Activated CD4-positive, alpha-beta T cell treated with anti-CD3 and anti-CD28 coated beads for 36 hours (primary cell): Measurements from ENCODE around the gene CDCA8. TPM values are rescaled to one million over a fixed set of nuclear protein-coding genes. Genes with fewer than 3 reads are reported as not detected.

Experiments used
- ATAC-seq: fragments of 200-7000 bp; cut with Tn5 transposase; one replicate; pipeline ENCODE4 v1.10.0; 2021; ENCODE audit warnings: mild to moderate bottlenecking, moderate library complexity
- CTCF ChIA-PET: fragments of 350-600 bp; sonication (Branson Sonifier 250); formaldehyde crosslinking; loops from one replicate; lab custom pipeline; 2021; ENCODE audit warnings: antibody characterized with exemption; lab: Charles Lee
- POLR2A ChIA-PET: fragments of 350-600 bp; sonication (Branson Sonifier 250); formaldehyde crosslinking; loops from one replicate; lab custom pipeline; 2021; ENCODE audit warnings: antibody characterized with exemption, inconsistent platforms; lab: Charles Lee
- DNase-seq: peaks from one replicate; pipeline ENCODE4 v3.0.0-alpha.2; 2020
- H3K27ac Mint-ChIP-seq: one replicate; pipeline ENCODE4 v1.8.0; 2021; ENCODE audit warnings: mixed read lengths
- H3K27me3 Mint-ChIP-seq: one replicate; pipeline ENCODE4 v1.8.0; 2021; ENCODE audit warnings: mixed read lengths
- H3K36me3 Mint-ChIP-seq: one replicate; pipeline ENCODE4 v1.8.0; 2021; ENCODE audit warnings: low read depth, mixed read lengths
- H3K4me1 Mint-ChIP-seq: one replicate; pipeline ENCODE4 v1.8.0; 2021; ENCODE audit warnings: mixed read lengths
- H3K4me3 Mint-ChIP-seq: one replicate; pipeline ENCODE4 v1.8.0; 2021; ENCODE audit warnings: mild to moderate bottlenecking, moderate library complexity, mixed read lengths
- H3K9me3 Mint-ChIP-seq: one replicate; pipeline ENCODE4 v1.8.0; 2021; ENCODE audit warnings: low read depth, mixed read lengths
- intact Hi-C, 2 experiments: fragments of 100-400 bp; cut with DNase I in 1 of 2; cut with micrococcal nuclease in 1 of 2; formaldehyde crosslinking; loops; one replicate each; pipeline versions ENCODE4 v1.14.2 to v1.15.1; 2022 to 2024; cut with DNase I, micrococcal nuclease
- total RNA-seq, 2 experiments: library from RNA; stranded (reverse); gene quantifications; one replicate each; pipeline ENCODE4 v1.2.3, GENCODE V29; 2021

The CDCA8 gene
- total RNA-seq, 2 experiments from 2014 or later: 61.2 to 61.7 TPM

DNA sequence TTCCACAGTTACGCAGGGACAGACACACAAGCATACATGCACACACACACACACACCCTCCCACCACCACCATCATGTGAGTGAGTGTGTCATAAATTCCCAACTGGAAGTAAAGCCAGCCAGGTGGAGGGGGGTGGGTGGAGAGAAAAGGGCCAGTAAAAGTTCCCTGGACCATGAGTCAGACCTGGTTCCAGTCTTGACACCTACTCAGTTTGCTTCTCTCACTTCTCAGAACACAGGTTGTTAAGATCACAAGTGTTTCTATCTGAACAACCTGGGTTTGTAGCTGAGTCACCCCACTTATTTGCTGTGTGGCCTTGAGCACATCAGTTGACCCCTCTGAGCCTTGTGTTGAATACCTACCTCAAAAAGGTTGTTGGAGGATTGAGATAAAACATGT lies 63.0 kb downstream of the CDCA8 start:
- Mint-ChIP-seq H3K36me3 (no peaks in the 10 kb centered on the region), H3K9me3 (no peaks in the 10 kb centered on the region), H3K4me3 (no peak overlapping the region), H3K4me1 (peaks cover 18% of the 10 kb centered on the region), H3K27me3 (peaks cover 33% of the 10 kb centered on the region), H3K27ac (no peak overlapping the region)
- intact Hi-C loops: loop anchor here (1.0 to 5.0 kb wide), 6 partner anchors 16 to 272 kb away; partner anchors contain the start of genes CDCA8 (in 2 of the 2) and MANEAL (in 1 of the 2)
- POLR2A ChIA-PET: no interaction called here
- DNase-seq (peak; percentile 70), ATAC-seq (peak; percentile 93)
- CTCF ChIA-PET: interaction anchor here (1.0 kb wide), 1 partner anchor 13 kb away, joined by 3 read pairs; no protein-coding TSS in a partner anchor

DNA sequence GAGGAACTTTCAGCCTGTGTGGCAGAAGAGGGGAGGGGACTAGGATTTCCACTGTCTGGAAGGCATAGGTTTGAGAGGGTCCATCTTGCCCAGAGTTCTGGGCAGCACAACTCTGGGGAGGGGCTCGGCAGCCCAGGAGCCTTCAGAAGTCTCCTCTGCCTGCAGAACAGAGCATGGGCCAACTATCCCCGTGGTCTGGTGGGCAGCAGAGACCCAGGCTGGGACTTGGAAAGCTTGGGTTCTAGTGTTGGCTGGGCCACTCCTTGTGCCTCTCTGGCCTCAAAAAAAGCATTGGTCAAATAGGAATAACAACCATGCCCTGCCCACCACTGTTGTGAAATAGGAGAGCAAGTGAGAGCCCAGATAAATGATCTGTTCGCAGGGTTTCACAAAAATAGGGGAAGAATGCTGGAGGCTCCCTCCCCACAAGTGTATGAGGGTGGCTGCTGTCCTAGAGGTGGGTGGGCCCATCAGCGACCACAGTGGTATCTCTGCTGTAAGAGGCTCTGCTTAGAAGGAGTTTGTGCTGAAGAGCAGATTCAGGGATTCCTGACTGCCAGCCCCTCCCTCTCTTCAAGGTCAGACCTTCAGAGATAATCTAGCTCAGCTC lies 63.7 kb downstream of the CDCA8 start:
- H3K9me3 Mint-ChIP-seq: no peaks in the 10 kb centered on the region
- intact Hi-C loops: loop anchor here (1.0 to 5.0 kb wide), 6 partner anchors 17 to 271 kb away; partner anchors contain the start of genes CDCA8 (in 2 of the 2) and MANEAL (in 1 of the 2)
- ATAC-seq (no peak), DNase-seq (no peak)
- H3K27me3 Mint-ChIP-seq: peaks cover 34% of the 10 kb centered on the region
- no peak overlapping the region for H3K27ac Mint-ChIP-seq
- no peak overlapping the region for H3K4me3 Mint-ChIP-seq
- POLR2A ChIA-PET: no interaction called here
- H3K4me1 Mint-ChIP-seq: peaks cover 18% of the 10 kb centered on the region
- H3K36me3 Mint-ChIP-seq: no peaks in the 10 kb centered on the region
- CTCF ChIA-PET: interaction anchor here (0.6 kb wide), 1 partner anchor 1228 kb away, joined by 3 read pairs; no protein-coding TSS in a partner anchor

Other genes starting within 250 kb of the CDCA8 start
- 10 to 100 TPM; 29.7 to 31.2 TPM for gene ZC3H12A, start 217.9 kb upstream of the CDCA8 start, total RNA-seq
- gene MEAF6, start 177.8 kb upstream of the CDCA8 start, total RNA-seq: 10 to 100 TPM; 66.8 to 72.2 TPM
- gene SNIP1, start 138.2 kb upstream of the CDCA8 start, total RNA-seq: 10 to 100 TPM; 18.7 to 21.3 TPM
- gene DNALI1, start 135.6 kb upstream of the CDCA8 start, total RNA-seq: under 1 TPM in 1 of 2 experiments, not detected in 1; 0.16 TPM
- 10 to 100 TPM; 82.3 to 98.8 TPM for gene GNL2, start 96.6 kb upstream of the CDCA8 start, total RNA-seq
- gene RSPO1, start 57.6 kb upstream of the CDCA8 start, total RNA-seq: not detected
- gene EPHA10, start 72.6 kb downstream of the CDCA8 start, total RNA-seq: under 1 TPM; 0.43 to 0.51 TPM
- gene MANEAL, start 101.3 kb downstream of the CDCA8 start, total RNA-seq: 1 to 10 TPM; 1.0 TPM
- gene C1orf122, start 115.3 kb downstream of the CDCA8 start, total RNA-seq: 10 to 100 TPM; 10.8 to 17.9 TPM
- gene YRDC, start 115.7 kb downstream of the CDCA8 start, total RNA-seq: 10 to 100 TPM; 22.9 to 36.3 TPM
- gene MTF1, start 167.1 kb downstream of the CDCA8 start, total RNA-seq: 10 to 100 TPM; 16.1 to 23.8 TPM